CD4-positive, alpha-beta T cell treated with Interferon alpha-2 for 1 hour (primary cell): ENCODE data around the gene BET1.
"Not testable (repeated sequence)": the region's sequence is repeated elsewhere in the genome, so short reads cannot be mapped to it uniquely, and the experiment has no call there.

Experiments used
- DNase-seq, 2 donors: peaks; one replicate each; pipeline ENCODE4 v3.0.0-alpha.2; 2020 to 2022

BET1 gene, protein sequence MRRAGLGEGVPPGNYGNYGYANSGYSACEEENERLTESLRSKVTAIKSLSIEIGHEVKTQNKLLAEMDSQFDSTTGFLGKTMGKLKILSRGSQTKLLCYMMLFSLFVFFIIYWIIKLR

DNA sequence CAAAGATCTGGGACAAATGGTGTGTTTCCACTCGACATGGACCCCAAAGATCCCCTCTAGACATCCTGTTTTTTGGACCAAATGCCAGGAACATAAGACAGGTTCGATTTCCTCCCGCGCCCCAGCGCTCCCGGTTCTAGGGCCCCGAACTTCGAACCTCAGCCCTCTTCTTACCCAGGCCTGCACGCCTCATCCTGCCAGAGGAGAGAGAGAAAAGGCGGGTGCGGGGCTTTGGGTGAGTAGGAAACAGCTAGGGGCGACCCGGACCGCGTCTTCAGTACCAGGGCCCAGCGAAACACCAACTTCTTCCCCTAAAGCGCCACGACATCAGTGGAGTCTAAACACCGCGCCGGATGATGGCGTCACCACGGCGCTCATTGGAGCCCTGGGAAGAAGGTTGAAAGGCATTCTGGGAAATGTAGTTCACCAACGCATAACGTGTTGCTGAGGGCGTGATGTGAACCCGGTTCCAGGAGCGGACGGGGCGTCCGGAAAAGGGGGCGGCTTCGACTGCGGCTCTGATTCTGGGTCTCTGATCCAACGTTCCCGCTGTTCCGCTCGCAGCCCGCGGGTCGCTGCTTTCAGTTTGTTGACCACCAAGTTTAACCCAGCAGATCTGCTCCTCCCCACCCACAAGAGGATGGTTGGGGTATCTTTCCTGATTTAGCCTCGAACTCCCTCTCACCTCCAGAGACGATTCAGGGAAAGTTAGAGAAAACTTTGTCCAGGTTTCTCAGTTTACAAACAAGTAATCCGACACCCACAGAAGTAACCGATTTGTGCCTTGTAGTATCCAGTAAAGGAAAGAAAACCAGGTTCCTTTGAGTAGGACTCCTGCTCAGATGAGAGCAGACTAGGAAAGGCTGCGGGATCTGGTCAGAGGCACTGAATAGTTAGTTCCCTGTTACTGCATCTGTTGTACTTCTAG, at the start of gene BET1:
Gene BET1 (minus strand): TSS at position 332 of the 928 bp plus-strand sequence. CDS start 139 bp downstream, at position 193.
- peak; percentile 94 to 96 for DNase-seq

DNA sequence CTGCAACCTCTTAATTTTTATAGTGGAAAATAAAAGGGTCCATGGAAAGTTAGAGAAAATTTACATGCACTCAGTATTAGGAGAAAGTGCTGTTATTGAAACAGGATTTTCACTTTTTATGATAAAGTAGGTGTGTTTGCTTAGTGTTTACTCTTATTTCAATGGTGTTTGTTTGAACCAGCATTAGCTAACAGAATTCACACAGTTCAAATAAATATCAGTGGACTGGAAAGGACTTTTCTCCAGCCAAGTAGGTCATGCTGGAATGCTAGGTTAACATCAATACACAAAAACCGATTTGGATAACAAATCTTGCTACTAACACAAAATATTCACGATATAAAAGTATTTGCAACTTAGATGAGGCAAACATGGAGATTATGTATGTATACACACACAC, 49.4 kb upstream of the BET1 start:
- DNase-seq = no peak

DNA sequence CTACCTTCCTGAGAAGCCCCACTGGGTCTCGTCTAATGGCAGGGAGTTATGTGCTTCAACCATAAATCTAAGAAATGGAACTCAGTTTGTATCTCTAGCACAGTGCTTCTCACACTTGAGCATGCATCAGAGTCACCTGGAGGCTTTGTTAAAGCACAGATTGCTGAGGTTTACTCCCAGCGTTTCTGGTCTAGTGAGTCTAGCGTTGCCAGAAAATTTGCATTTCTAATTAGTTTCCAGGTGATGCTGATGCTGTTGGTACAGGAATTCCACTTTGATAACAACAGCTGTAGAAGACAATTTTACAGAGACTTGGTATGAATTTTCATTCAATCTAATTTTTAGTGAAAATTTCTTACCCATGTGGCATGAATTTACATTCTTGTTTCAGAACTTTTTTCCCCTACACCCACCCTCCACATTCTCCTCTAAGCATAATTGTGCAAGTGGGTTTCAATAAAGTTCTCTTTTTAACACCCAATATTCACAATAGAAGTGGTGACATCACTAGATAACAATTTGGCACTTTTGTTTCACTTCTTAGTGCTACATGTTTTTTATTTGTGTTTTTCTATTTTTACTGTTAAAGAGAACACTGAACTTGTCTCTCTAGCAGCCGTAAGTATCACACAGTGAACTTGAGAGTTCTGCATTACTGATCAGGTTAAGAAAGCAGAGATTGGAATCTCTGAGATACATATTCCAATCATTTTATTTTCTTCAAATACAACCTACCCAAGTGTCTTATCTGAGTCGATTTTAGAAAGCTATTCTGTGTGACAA, 48.4 kb upstream of the BET1 start:
- DNase-seq = no peak

DNA sequence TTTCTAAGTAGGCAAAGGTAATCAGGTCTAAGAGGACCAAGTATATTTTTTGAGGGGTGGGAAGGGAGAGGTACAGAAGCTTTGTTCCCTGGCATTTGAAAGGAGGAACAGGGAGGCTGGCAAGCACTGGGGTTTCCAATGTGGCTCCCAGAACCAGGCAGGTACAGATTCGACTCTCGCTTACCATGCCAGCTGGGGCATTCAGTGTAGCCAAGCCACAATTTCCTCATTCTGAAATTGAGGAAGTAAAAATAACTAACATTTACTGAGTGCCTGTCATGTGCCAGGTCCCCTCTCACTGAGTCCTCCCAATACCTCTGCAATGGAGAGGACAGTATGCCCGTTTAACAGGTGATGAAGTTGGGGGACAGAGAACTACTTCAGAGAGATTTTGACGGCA, 45.9 kb upstream of the BET1 start:
- peak in 1 of 2 donors; percentile 58 for DNase-seq

DNA sequence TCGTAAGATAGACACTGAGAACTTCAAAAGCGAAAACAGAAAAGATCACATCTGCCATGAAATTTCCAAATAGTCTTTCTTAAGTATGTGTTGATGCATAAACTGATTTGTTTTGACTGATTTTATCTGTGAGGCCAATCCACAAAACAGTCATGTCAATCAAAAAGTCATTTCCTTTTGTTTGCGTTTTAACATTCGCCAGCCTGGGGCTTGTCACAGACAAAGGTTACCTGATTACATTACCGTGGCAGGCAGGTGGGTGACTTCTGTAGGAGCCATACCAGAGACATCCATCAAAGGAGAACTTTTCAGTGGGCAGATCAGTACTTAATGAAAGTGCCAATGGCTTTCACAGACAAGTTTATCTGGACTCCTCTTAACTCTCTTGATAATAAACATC, 45.5 kb upstream of the BET1 start:
- no peak for DNase-seq

DNA sequence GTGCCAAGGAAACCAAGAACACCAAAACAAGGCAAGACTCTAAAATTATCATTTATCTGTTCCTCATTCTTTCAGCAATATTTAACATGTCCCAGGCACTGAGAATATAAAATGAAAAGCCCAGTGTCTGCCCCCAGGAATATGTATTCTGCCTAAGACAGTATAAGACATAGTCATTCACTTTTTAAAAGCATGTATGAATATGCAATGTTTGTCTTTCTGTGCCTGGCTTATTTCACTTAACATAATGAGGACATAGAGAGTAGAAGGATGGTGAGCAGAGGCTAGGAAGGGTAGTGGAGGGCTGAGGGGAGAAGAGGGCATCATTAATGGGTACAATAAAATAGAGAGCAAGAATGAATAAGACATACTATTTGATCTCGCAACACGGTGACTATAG, 44.6 kb upstream of the BET1 start:
- no peak for DNase-seq

DNA sequence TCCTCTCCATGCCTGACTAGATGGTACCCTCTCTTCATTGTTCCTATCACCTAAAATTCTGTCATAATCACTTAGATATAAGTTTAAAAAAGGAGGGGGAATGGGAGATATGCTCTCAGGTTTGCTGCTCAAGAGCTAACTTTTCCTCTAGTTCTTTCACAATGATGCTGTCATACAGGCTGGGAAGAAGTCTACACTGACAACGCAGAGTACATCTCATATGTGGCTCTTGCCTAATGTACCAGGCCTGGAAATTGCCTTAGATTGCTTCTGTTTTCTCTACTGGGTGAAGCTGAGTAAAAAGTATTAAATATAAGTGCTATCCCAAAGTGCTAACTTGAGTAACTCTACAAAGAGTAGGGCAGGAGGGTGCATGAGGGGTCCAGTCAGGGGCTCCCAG, 43.8 kb upstream of the BET1 start:
- no peak for DNase-seq

DNA sequence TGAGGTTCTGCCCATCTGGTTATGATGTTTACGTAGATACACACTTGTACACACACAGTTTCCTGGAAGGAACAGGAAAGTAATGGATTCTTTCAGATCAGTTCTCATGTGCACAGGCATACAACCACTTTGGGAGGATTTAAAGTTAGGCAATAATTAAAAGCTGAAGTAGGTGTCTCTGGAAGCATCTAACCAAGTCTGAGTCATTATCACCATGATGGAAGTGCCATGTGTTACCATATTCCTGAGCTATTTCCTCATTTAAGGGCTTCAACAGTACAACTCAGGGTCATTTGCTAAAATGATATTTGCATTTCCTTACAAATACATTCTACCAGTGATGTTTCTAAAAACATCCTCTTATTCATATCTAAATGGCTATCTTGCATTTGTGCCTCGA, 41.4 kb upstream of the BET1 start:
- DNase-seq = no peak

DNA sequence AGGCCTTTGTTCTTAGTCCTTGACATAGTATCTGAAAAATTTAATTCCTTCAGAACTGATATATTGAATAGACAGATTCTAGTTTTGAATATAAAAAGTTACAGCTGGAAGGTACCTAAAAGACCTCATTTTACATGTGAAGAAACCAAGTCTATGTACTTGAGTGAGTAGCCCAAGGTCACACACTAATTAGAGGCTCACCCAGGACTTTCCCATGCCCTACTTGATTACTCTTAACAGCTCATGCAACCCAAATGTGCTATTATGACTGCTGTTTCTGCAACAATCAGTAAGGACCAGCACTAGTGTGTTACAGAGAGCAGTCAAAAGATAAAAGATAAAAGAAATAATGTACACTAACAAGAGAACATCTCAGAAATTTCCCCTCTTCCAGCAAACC, 40.7 kb upstream of the BET1 start:
- no peak for DNase-seq

DNA sequence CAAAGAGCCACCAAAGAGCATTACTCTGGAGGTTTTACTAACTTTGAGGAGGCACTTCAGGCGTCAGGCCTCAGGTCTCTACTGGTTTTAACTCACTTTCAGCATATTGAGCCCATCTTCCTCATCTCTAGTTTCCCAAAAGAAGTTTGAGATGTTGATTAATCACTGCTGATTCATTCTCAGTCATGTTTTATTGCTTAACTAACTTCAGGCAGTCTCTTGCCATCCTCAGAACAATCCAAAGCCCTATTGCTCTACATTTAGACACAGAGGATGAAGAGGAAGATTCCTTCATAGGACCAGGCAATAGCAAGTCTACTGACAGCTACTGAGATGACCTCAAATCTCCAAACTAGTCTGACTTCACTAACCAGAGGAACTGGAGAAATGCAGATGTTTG, 39.1 kb upstream of the BET1 start:
- no peak for DNase-seq

DNA sequence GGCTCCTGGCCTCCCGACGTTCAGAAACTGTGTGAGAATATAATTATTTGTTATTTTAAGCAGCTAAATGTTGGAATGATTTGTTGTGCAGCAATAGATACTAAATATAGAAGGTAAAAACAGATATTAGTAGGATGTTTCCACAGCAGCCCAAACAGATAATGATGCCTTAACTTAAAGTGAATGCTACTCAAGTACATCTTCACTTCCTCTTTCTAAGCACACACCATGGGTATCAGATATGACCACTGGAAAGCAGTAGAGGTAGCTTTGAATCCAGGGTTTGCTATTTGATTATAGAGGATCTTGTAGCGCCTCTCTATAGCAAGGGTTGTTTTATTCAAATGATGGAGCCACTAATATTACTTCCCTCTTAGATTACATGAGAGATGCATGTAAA, 38.2 kb upstream of the BET1 start:
- no peak for DNase-seq

DNA sequence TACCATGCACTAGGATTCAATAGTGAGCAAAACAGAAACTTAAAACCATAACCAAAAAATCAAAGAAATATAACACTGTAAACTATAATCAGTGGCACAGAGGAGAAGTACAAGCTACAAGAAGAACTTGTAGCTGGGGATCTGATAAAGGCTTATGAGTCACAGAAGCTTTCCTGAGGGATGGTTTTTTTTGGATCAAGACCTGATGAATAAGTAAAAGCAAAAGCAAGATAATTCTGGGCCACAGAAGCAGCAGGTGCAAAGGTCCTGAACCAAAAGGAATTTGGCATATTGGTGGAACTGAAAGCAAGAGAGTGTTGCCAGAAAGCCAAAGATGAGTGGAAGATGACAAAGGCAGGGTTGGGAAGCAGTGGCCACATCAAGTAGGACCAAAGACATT, 37.4 kb upstream of the BET1 start:
- no peak for DNase-seq

DNA sequence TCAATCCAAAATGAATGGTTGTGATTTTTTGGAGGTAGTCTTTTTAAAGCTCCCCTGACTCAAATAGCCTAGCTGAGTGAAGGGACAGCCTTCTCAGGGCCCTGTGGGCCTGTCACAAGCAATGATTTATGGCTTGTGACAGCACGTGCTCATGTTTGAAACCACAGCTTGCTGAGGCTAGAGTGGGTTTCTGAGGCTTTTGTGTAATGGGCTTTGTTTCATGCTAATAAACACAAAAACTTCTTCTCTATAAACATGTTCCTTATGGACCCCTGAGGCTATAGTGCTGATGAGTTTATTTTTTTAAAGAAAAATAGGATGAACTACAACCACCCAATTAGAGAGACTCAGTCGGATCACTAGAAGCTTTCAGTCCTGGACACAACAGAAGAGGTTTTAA, 36.1 kb upstream of the BET1 start:
- no peak for DNase-seq

DNA sequence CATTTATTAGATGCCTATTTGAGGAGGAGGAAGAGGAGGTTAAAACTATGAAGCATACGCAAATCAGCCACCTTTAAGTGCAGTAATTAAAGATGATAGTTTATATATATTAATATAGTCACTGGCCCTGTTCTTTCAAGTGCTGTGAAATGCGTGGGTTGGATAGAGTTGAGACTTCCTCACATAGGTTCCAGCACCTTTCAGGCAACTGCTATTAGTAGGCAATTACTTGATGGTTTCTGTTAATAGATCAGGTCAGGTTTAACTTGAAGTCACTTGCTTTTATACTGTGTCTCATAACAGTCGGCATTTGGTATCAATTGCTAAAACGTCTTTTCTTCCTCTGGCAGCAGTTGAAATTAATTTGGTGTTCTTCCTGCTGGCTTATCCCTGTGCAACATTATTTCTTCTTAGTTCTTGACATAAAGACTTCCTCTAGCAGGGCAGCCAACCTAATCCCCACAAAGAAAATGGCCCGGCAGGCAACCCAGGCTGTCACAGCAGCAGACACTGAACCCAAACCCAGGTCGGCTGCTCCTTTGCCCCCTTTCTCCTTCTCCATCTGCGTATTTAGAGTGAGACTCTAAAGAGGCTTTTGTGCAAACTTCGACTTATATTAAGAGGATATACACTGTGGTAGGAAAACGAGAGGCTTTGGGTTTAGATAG, 35.3 kb upstream of the BET1 start:
- no peak for DNase-seq

DNA sequence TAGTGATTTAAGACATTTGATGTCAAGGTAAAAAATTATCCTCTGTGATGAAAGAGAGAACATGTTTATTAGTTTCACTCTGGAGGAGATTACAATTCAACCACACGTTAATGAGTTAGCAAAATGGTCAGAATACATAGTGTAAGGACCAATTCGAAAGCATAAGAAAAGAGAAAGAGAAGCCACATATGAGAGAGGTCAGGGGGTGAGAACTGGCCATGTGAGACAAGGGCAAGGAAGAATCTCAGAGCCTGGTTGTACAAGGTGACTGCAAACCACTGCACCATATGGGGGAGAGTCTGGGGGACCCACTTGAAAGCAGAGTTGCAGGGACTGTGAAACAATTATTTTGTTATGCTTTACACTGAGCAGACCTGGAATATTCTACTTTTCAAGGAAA, 27.7 kb upstream of the BET1 start:
- DNase-seq = no peak

DNA sequence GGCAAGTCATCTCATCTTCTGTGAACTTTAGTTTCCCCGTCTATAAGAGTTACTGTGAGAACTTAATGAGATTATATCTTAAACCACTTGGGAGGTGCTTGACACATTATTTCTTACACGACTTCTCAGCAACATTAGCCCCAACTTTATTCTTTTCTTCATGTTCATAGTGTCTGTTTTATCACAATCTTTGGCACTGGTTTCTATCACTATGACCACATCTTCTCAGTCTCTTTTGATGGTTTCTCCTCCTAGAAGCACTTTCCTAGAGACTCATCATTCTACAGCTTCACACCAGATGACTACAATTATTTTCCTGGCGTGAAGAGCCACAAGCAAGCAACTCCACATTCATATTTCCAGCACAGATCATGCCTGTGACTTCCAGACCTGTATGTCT, 26.5 kb upstream of the BET1 start:
- DNase-seq = no peak

DNA sequence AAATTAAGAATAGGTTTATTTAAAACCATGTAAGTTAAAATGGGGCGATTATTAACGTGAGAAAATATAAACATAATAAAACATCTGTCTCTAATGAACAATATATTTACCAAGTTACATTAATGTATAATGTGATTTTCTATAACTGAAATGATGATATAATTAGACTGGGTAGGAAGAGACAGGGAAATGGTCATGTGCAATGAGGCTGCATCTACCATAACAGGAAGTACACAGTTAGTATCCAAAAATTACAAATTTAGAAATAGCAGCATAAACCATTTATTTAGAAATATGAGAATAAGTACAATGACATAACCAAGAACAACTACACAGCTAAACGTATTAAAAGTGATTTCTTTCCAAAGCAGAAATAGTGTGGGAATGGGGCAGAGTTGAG, 25.8 kb upstream of the BET1 start:
- no peak for DNase-seq

DNA sequence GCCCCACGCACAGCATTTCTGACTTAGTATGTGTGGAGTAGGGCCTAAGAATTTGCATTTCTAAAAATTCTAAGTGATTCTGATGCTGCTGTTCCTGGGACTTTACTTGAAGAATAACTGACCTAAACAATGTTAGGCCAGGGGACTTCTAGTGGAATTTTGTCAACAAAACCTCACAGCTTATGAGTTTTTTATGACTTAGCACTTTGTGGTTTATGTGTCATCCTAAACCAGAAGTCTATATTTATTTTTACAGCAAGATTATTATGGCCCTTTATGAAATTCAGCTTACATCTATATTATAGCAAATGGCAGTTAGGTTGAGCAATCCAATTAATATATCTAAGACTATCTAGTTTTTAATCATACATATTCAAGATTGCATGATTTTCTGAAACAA, 24.6 kb upstream of the BET1 start:
- DNase-seq = no peak

DNA sequence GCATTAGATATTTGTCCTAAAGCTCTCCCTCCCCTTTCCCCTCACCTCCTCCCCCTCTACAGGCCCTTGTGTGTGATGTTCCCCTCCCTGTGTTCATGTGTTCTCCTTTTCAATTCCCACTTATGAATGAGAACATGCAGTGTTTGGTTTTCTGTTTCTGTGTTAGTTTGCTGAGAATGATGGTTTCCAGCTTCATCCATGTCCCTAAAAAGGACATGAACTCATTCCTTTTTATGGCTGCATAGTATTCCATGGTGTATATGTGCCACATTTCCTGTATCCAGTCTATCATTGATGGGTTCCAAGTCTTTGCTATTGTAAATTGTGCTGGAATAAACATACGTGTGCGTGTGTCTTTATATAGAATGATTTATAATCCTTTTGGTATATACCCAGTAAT, 22.5 kb upstream of the BET1 start:
- not testable (repeated sequence) for DNase-seq

DNA sequence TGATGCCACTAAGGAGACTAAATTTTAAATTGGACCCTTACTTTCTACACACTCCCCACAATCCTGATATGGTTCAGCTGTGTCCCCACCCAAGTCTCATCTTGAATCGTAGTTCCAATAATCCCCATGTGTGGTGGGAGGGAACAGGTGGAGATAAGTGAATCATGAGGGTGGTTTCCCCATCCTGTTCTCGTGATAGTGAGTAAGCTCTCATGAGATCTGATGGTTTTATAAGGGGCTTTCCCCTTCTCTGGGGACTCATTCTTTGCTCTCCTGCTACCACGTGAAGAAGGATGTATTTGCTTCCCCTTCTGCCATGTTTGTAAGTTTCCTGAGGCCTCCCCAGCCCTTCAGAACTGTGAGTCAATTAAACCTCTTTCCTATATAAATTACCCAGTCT, 18.4 kb upstream of the BET1 start:
- DNase-seq = no peak

DNA sequence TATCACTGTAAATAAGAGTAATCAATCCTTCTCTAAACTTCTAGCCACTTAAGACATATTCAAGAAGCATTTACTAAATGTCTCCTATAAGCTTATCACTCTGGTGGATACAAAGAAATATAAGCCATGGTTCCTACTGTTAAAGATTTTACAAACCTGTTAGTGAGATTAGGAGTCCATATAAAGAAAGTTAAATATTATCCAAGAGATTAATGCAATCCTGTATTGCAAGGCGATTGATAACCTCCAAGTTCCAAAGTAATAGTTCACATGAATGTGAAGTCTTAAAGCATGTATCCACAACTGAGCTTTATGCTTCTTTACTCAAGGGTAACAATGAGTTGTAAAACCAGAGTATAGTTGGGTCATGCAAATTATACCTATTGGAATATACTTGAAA, 12.6 kb upstream of the BET1 start:
- no peak for DNase-seq

DNA sequence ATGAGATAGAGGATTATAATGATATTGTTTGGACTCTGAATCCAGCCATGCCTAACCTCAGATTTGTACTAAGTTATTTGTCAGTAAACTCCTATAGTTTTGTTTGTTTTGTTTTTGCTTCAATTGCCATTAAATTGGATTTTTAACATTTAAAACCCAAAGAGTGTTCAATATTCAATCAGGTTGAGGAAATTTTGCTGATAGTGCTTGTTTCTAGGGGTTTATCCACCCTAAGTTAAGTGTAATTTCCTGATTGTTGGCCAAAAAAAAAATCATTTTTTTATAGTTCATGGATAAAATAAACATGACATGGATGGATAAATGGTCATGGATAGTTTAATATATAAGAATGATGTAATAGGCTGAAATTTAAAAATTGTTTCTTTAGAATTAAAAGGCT, 11.4 kb upstream of the BET1 start:
- no peak for DNase-seq

DNA sequence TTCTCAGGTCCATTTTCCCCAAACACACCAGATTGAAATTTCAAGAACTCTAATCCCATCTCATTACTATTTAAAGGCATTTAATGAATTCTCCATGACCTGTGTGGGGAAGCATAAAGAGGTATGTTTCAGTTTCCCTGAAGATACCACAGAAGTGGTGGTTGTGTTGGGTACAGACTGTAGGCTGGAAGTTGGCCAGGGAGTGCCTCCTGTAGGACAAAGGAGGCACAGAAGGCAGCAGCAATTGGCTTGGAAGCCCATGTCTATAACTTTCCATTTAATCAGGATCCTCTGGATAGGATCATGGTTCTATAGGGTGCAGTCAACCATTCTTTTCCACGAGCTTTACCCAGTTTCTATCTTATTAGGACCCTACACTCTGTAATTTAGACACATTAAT, 8.6 kb upstream of the BET1 start:
- DNase-seq = no peak
